ENCODE results near the gene ASCL5. TPM values are rescaled to one million over a fixed set of nuclear protein-coding genes. Genes with fewer than 3 reads are reported as not detected.

The ASCL5 gene
- total and polyA plus RNA-seq, 2 donors = 0.14 TPM; not detected in 1

Other genes with a start within 250 kb of the ASCL5 start
- gene INAVA, start 232.3 kb downstream of the ASCL5 start, total RNA-seq = 2.7 TPM
- 6.4 TPM for gene INAVA, start 232.3 kb downstream of the ASCL5 start, polyA plus RNA-seq
- gene KIF21B, start 103.5 kb downstream of the ASCL5 start, total RNA-seq = 8.2 TPM
- 7.3 TPM for gene KIF21B, start 103.5 kb downstream of the ASCL5 start, polyA plus RNA-seq
- 0.09 TPM for gene CACNA1S, start 14.8 kb downstream of the ASCL5 start, total RNA-seq
- gene CACNA1S, start 14.8 kb downstream of the ASCL5 start, polyA plus RNA-seq = 0.05 TPM
- gene TMEM9, start 27.3 kb upstream of the ASCL5 start, total RNA-seq = 31.5 TPM
- gene TMEM9, start 27.3 kb upstream of the ASCL5 start, polyA plus RNA-seq = 57.5 TPM
- 0.80 TPM for gene IGFN1, start 63.6 kb upstream of the ASCL5 start, total RNA-seq
- 0.39 TPM for gene IGFN1, start 63.6 kb upstream of the ASCL5 start, polyA plus RNA-seq
- 14.1 TPM for gene PKP1, start 156.3 kb upstream of the ASCL5 start, total RNA-seq
- gene PKP1, start 156.3 kb upstream of the ASCL5 start, polyA plus RNA-seq = 20.0 TPM